GM18868 (cell line): ENCODE data around the gene MYZAP.

ENCODE experiments used
- ATAC-seq: cut with Tn5 transposase; IDR thresholded peaks from one replicate; pipeline ENCODE4 v1.9.1; 2021; ENCODE audit warnings: mild to moderate bottlenecking, moderate library complexity; ENCODE audit not compliant: unreplicated experiment

Gene MYZAP

GRCh38 chr15:57618325-57618724 is 26.6 kb downstream of the MYZAP start:
- no peak for ATAC-seq

- ATAC-seq = no peak
Observed at GRCh38 chr15:57619746-57620145, 28.0 kb downstream of the MYZAP start.

- ATAC-seq = no peak
Observed at GRCh38 chr15:57624730-57625129, 33.0 kb downstream of the MYZAP start.

- ATAC-seq = no peak
Observed at GRCh38 chr15:57625703-57626448, 34.2 kb downstream of the MYZAP start.

- ATAC-seq = no peak
Observed at GRCh38 chr15:57626713-57627440, 35.2 kb downstream of the MYZAP start.

GRCh38 chr15:57631386-57632110 is 39.8 kb downstream of the MYZAP start:
- ATAC-seq = no peak

GRCh38 chr15:57634290-57634689 is 42.6 kb downstream of the MYZAP start:
- ATAC-seq = no peak

- ATAC-seq = no peak
Observed at GRCh38 chr15:57635300-57635909, 43.7 kb downstream of the MYZAP start.

GRCh38 chr15:57637846-57638245 is 46.1 kb downstream of the MYZAP start:
- ATAC-seq = no peak

GRCh38 chr15:57639306-57639705 is 47.6 kb downstream of the MYZAP start:
- no peak for ATAC-seq

GRCh38 chr15:57640930-57641682 is 49.4 kb downstream of the MYZAP start:
- ATAC-seq = peak; percentile 53

- no peak for ATAC-seq
Observed at GRCh38 chr15:57643826-57644225, 52.1 kb downstream of the MYZAP start.

- ATAC-seq = no peak
Observed at GRCh38 chr15:57646087-57646486, 54.4 kb downstream of the MYZAP start.

- ATAC-seq = peak; percentile 80
Observed at GRCh38 chr15:57647071-57647790, 55.5 kb downstream of the MYZAP start.

GRCh38 chr15:57647791-57648130 is 56.1 kb downstream of the MYZAP start:
- ATAC-seq = peak; percentile 50

- no peak for ATAC-seq
Observed at GRCh38 chr15:57649138-57649537, 57.4 kb downstream of the MYZAP start.

GRCh38 chr15:57651445-57651844 is 59.7 kb downstream of the MYZAP start:
- ATAC-seq = no peak

- no peak for ATAC-seq
Observed at GRCh38 chr15:57652481-57652880, 60.8 kb downstream of the MYZAP start.

- no peak for ATAC-seq
Observed at GRCh38 chr15:57654153-57654852, 62.6 kb downstream of the MYZAP start.
